Esophagus muscularis mucosa (tissue), 4 donors: Measurements from ENCODE around the gene AMACR. TPM values are rescaled to one million over a fixed set of nuclear protein-coding genes. Genes with fewer than 3 reads are reported as not detected.

Experiments
- DNase-seq: peaks from one replicate; pipeline ENCODE4 v3.0.0-alpha.2; 2017; ENCODE audit errors: extremely low spot score
- H3K27ac ChIP-seq, 4 donors: fragments of 200-600 bp; sonication (generic); replicated peaks in 1 of 4; 1 replicate in 3 of 4; 2 replicates in 1 of 4; pipeline ENCODE4 v1.5.1; 2016 to 2019; ENCODE audit warnings: mild to moderate bottlenecking in 1 of 4
- H3K27me3 ChIP-seq, 4 donors: fragments of 200-600 bp; sonication (generic); one replicate each; pipeline versions ENCODE4 v1.5.1 to v1.6.0; 2016 to 2019
- H3K36me3 ChIP-seq, 4 donors: fragments of 200-600 bp; sonication (generic); one replicate each; pipeline ENCODE4 v1.5.1; 2016 to 2019
- H3K4me1 ChIP-seq, 4 donors: fragments of 200-600 bp; sonication (generic); one replicate each; pipeline ENCODE4 v1.5.1; 2016 to 2019
- H3K4me3 ChIP-seq, 4 donors: fragments of 200-600 bp; sonication (generic); 1 replicate in 2 of 4; 2 replicates in 2 of 4; pipeline ENCODE4 v1.5.1; 2016 to 2019; ENCODE audit warnings: mild to moderate bottlenecking in 4 of 4, moderate library complexity in 1 of 4
- H3K9me3 ChIP-seq, 4 donors: fragments of 200-600 bp; sonication (generic); 1 replicate in 3 of 4; 2 replicates in 1 of 4; pipeline ENCODE4 v1.5.1; 2016 to 2019
- CTCF ChIP-seq, 3 experiments: fragments of 200-600 bp in 2 of 3; fragments of 450-650 bp in 1 of 3; sonication (generic) in 2 of 3; IDR thresholded peaks; one replicate each; pipeline ENCODE4 v1.5.1; 2017 to 2019; ENCODE audit warnings: antibody characterized with exemption in 3 of 3, mild to moderate bottlenecking in 2 of 3, moderate library complexity in 1 of 3
- EP300 ChIP-seq: sonication (generic); formaldehyde crosslinking; IDR thresholded peaks from one replicate; pipeline ENCODE4 v1.6.1; 2017; ENCODE audit warnings: antibody characterized with exemption
- POLR2A ChIP-seq: fragments of 450-650 bp; IDR thresholded peaks from one replicate; pipeline ENCODE4 v1.6.1; 2017; ENCODE audit warnings: antibody characterized with exemption, moderate library complexity, mild to moderate bottlenecking, low read depth
- POLR2AphosphoS5 ChIP-seq, 2 donors: sonication (generic); formaldehyde crosslinking; IDR thresholded peaks; one replicate each; pipeline ENCODE4 v1.6.1; 2017; ENCODE audit warnings: antibody characterized with exemption in 2 of 2
- WGBS: methylation state at CpG from one replicate; pipeline ENCODE4 v1.1.5; 2018; 5-methylcytosine and 5-hydroxymethylcytosine counted together
- intact Hi-C: fragments of 100-400 bp; cut with DNase I; formaldehyde crosslinking; loops from one replicate; pipeline ENCODE4 v1.15.1; 2023
- total RNA-seq, 4 donors: library from RNA; depleted of rRNA; stranded (reverse); fragments of >200 nt; gene quantifications; one replicate each; pipeline versions ENCODE4 v1.1.0 to v1.2.1, GENCODE V29; 2016

Gene AMACR
- total RNA-seq, 4 donors from 2014 or later: 6.1 to 12.7 (median 9.5) TPM

- H3K27me3 ChIP-seq: no peaks in the 10 kb centered on the region
- H3K4me3 ChIP-seq: no peak overlapping the region
- H3K27ac ChIP-seq: no peak overlapping the region
- H3K36me3 ChIP-seq: peaks cover 0 to 27% (median 0%) of the 10 kb centered on the region in 4 donors
- TF ChIP-seq EP300 (no peak), CTCF (IDR thresholded peaks at IDR 0.05) (no peak), POLR2AphosphoS5 (IDR thresholded peaks at IDR 0.05) (no peak), POLR2A (no peak)
- peaks cover 0 to 10% (median 0%) of the 10 kb centered on the region in 4 donors for H3K4me1 ChIP-seq
- DNase-seq: no peak
- 75% methylated on average over 1 of the region's 1 CpG for WGBS
- no peaks in the 10 kb centered on the region for H3K9me3 ChIP-seq
- intact Hi-C loops: no loop called here
Observed at GRCh38 chr5:34054400-34054729, 46.5 kb upstream of the AMACR start.

GRCh38 chr5:34053571-34054399 is 45.9 kb upstream of the AMACR start:
- DNase-seq: no peak
- Histone ChIP-seq H3K36me3 (peaks cover 0 to 28% (median 0%) of the 10 kb centered on the region in 4 donors), H3K27me3 (no peaks in the 10 kb centered on the region), H3K4me3 (no peak overlapping the region), H3K4me1 (peaks cover 0 to 10% (median 0%) of the 10 kb centered on the region in 4 donors), H3K9me3 (no peaks in the 10 kb centered on the region), H3K27ac (no peak overlapping the region)
- WGBS: 84% methylated on average over 5 of the region's 5 CpGs
- TF ChIP-seq POLR2AphosphoS5 (IDR thresholded peaks at IDR 0.05): no peak
- intact Hi-C loops: no loop called here

- DNase-seq: no peak
- Histone ChIP-seq H3K36me3 (peaks cover 0 to 23% (median 0%) of the 10 kb centered on the region in 4 donors), H3K9me3 (no peaks in the 10 kb centered on the region), H3K27me3 (no peaks in the 10 kb centered on the region), H3K27ac (no peak overlapping the region), H3K4me1 (peaks cover 0 to 10% (median 0%) of the 10 kb centered on the region in 4 donors), H3K4me3 (no peak overlapping the region)
- TF ChIP-seq POLR2A (no peak), CTCF (IDR thresholded peaks at IDR 0.05) (no peak), EP300 (no peak), POLR2AphosphoS5 (IDR thresholded peaks at IDR 0.05) (no peak)
- intact Hi-C loops: no loop called here
- 77% methylated on average over 2 of the region's 2 CpGs for WGBS
Observed at GRCh38 chr5:34053133-34053532, 45.3 kb upstream of the AMACR start.

GRCh38 chr5:34051374-34051980 is 43.6 kb upstream of the AMACR start:
- Histone ChIP-seq H3K4me3 (no peak overlapping the region), H3K36me3 (peaks cover 0 to 22% (median 0%) of the 10 kb centered on the region in 4 donors), H3K4me1 (peaks cover 0 to 10% (median 0%) of the 10 kb centered on the region in 4 donors), H3K27ac (no peak overlapping the region), H3K27me3 (no peaks in the 10 kb centered on the region), H3K9me3 (no peaks in the 10 kb centered on the region)
- intact Hi-C loops: no loop called here
- DNase-seq: no peak
- TF ChIP-seq POLR2AphosphoS5 (IDR thresholded peaks at IDR 0.05) (no peak), EP300 (no peak), POLR2A (no peak), CTCF (IDR thresholded peaks at IDR 0.05) (no peak)
- 74% methylated on average over 4 of the region's 4 CpGs for WGBS

- Histone ChIP-seq H3K27me3 (no peaks in the 10 kb centered on the region), H3K4me3 (no peak overlapping the region), H3K27ac (no peak overlapping the region), H3K9me3 (no peaks in the 10 kb centered on the region), H3K36me3 (peaks cover 0 to 22% (median 0%) of the 10 kb centered on the region in 4 donors), H3K4me1 (peaks cover 10 to 27% (median 23%) of the 10 kb centered on the region in 4 donors)
- no peak for DNase-seq
- intact Hi-C loops: no loop called here
- TF ChIP-seq EP300 (no peak), POLR2A (no peak), POLR2AphosphoS5 (IDR thresholded peaks at IDR 0.05) (no peak), CTCF (IDR thresholded peaks at IDR 0.05) (no peak)
Observed at GRCh38 chr5:34047774-34048572, 40.1 kb upstream of the AMACR start.
